Embryonic facial prominence (tissue), 1 donor: Measurements from ENCODE around the gene ELOVL6.
"Not testable (repeated sequence)": the region's sequence is repeated elsewhere in the genome, so short reads cannot be mapped to it uniquely, and the experiment has no call there.

Experiments
- DNase-seq: peaks from one replicate; pipeline ENCODE4 v3.0.0-alpha.2; 2016; ENCODE audit errors: extremely low spot score

Gene ELOVL6

GRCh38 chr4:110198435-110199416 lies at the start of gene ELOVL6:
Gene ELOVL6, minus strand, starts transcription at chr4:110198615. Its CDS starts 280 bp downstream, at chr4:110198335.
- DNase-seq = peak; percentile 59

- no peak for DNase-seq
Measured at GRCh38 chr4:110248100-110248499, 49.7 kb upstream of the ELOVL6 start.

- DNase-seq = no peak
Measured at GRCh38 chr4:110247591-110247990, 49.2 kb upstream of the ELOVL6 start.

- no peak for DNase-seq
Measured at GRCh38 chr4:110245577-110245976, 47.2 kb upstream of the ELOVL6 start.

GRCh38 chr4:110236324-110236723 lies 37.9 kb upstream of the ELOVL6 start:
- no peak for DNase-seq

- not testable (repeated sequence) for DNase-seq
Measured at GRCh38 chr4:110233581-110233980, 35.2 kb upstream of the ELOVL6 start.

GRCh38 chr4:110231869-110232268 lies 33.5 kb upstream of the ELOVL6 start:
- DNase-seq = no peak

- no peak for DNase-seq
Measured at GRCh38 chr4:110229266-110229665, 30.9 kb upstream of the ELOVL6 start.

GRCh38 chr4:110224812-110225211 lies 26.4 kb upstream of the ELOVL6 start:
- no peak for DNase-seq

- DNase-seq = no peak
Measured at GRCh38 chr4:110224142-110224541, 25.7 kb upstream of the ELOVL6 start.

GRCh38 chr4:110218935-110219334 lies 20.5 kb upstream of the ELOVL6 start:
- DNase-seq = not testable (repeated sequence)

- not testable (repeated sequence) for DNase-seq
Measured at GRCh38 chr4:110217181-110217580, 18.8 kb upstream of the ELOVL6 start.

- no peak for DNase-seq
Measured at GRCh38 chr4:110216129-110216528, 17.7 kb upstream of the ELOVL6 start.

- no peak for DNase-seq
Measured at GRCh38 chr4:110211770-110212061, 13.3 kb upstream of the ELOVL6 start.

- peak; percentile 29 for DNase-seq
Measured at GRCh38 chr4:110211007-110211769, 12.8 kb upstream of the ELOVL6 start.

- no peak for DNase-seq
Measured at GRCh38 chr4:110208419-110208818, 10.0 kb upstream of the ELOVL6 start.

GRCh38 chr4:110207233-110207632 lies 8.8 kb upstream of the ELOVL6 start:
- no peak for DNase-seq

GRCh38 chr4:110202024-110202423 lies 3.6 kb upstream of the ELOVL6 start:
- no peak for DNase-seq

GRCh38 chr4:110201502-110201901 lies 3.1 kb upstream of the ELOVL6 start:
- DNase-seq = no peak

GRCh38 chr4:110200689-110201088 lies 2.3 kb upstream of the ELOVL6 start:
- no peak for DNase-seq

- DNase-seq = no peak
Measured at GRCh38 chr4:110198049-110198434, 373 bp downstream of the ELOVL6 start.

- peak; percentile 71 for DNase-seq
Measured at GRCh38 chr4:110197529-110198042, 829 bp downstream of the ELOVL6 start.
